HG03280 (cell line): ENCODE results near the gene TRIM72.
"Not testable (repeated sequence)": the region's sequence is repeated elsewhere in the genome, so short reads cannot be mapped to it uniquely, and the experiment has no call there.

ENCODE experiments used
- ATAC-seq: cut with Tn5 transposase; IDR thresholded peaks from one replicate; pipeline ENCODE4 v1.9.1; 2021; ENCODE audit warnings: mild to moderate bottlenecking, moderate library complexity; ENCODE audit not compliant: unreplicated experiment

Gene TRIM72

DNA sequence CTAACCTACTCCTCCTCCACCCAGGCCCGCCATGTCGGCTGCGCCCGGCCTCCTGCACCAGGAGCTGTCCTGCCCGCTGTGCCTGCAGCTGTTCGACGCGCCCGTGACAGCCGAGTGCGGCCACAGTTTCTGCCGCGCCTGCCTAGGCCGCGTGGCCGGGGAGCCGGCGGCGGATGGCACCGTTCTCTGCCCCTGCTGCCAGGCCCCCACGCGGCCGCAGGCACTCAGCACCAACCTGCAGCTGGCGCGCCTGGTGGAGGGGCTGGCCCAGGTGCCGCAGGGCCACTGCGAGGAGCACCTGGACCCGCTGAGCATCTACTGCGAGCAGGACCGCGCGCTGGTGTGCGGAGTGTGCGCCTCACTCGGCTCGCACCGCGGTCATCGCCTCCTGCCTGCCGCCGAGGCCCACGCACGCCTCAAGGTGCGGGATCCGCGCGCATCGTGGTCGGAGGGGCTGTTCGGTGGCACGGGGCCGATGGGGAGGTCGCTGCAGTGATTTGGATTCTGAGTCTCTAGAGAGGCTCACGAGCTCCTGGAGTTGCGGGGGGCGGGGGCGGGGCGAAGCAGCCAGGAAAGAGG is 878 bp downstream of the TRIM72 start:
- no peak for ATAC-seq

DNA sequence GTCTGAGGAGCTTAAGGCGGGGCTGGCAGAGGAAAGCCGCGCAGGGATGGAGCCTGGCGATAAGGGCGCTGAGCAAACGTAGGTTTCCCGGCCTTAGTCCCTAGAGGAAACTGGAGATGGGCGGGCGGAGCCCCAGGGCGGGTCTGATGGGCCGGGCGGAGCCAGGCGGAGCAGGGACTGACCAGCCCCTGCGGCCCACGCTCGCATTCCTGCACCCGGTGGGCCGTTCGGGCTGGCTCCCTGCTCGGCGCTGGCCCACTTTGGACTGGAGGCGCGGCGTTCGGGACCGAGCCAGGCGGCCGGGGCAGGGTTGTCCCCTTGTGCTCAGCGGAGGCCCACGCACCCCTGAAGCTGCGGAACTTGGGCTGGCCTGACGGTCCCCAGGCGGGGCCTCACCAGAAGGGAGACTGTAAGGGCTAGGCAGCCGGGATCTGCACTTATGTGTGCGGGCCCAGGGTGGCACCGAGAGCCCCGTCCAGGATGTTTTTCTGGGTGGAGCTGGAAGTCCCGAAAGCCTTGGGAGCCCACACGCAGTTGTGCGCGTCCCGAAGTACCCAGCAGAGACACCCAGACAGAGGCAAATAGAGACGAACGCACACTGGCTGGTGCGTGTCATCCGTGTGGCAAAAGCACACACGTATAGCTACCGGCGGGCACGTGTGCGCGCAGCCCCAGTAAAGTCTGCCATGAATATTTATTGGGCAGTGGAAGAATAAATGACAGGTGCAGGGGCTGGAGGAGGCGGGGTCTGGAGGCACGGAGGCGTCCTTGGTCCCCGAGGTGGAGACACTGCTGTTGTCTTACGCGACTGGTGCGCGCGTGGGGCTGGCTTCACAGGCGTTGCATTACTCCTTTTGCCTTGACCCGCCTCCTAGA is 1.6 kb downstream of the TRIM72 start:
- no peak for ATAC-seq

GRCh38 chr16:31216422-31217135 is 2.7 kb downstream of the TRIM72 start, which contains the start of gene PYDC1:
TSS of gene PYDC1 (minus strand) at chr16:31217135. CDS start at chr16:31217028, 107 bp downstream.
- ATAC-seq, result no peak

- no peak for ATAC-seq
Observed at GRCh38 chr16:31217136-31217530, 3.2 kb downstream of the TRIM72 start.

DNA sequence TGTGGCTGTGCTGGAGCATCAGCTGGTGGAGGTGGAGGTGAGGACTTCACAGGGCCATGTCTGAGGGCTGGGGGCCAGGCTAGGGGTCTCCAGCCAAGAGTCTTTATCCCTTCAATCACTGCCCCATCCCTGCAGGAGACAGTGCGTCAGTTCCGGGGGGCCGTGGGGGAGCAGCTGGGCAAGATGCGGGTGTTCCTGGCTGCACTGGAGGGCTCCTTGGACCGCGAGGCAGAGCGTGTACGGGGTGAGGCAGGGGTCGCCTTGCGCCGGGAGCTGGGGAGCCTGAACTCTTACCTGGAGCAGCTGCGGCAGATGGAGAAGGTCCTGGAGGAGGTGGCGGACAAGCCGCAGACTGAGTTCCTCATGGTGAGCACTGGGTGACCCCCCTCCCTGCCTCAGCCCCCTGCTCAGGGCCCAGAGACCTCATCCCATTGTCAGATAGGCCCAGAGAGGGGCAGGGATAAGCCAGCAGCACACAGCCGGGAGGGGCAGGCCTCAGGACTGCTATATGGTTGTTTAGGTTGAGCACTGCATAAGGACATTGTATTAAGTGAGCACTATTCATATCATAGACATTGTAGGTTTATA is 5.3 kb downstream of the TRIM72 start:
- no peak for ATAC-seq

GRCh38 chr16:31221357-31222160 is 7.6 kb downstream of the TRIM72 start:
- no peak for ATAC-seq

DNA sequence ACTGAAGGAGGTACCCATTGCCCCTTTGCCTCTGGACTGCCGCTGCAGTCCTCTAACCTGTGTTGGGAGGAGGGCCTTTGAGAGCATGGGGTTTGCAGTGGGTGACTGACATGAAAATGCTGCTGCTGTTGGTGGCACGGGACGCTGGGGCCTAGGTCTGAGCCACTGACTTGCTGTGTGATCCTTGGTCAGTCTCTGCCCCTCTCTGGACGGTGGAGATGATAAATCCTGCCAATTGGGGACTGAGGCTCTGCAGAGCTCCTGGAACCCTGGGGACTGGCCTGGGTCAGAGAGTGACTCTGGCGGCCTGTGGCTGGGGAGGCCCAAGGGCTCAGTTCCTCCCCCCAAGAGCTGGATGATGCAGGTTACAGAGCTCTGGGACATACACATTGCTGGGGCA is 9.1 kb downstream of the TRIM72 start:
- ATAC-seq, result no peak

GRCh38 chr16:31224092-31224955 is 10.4 kb downstream of the TRIM72 start:
- ATAC-seq, result no peak

DNA sequence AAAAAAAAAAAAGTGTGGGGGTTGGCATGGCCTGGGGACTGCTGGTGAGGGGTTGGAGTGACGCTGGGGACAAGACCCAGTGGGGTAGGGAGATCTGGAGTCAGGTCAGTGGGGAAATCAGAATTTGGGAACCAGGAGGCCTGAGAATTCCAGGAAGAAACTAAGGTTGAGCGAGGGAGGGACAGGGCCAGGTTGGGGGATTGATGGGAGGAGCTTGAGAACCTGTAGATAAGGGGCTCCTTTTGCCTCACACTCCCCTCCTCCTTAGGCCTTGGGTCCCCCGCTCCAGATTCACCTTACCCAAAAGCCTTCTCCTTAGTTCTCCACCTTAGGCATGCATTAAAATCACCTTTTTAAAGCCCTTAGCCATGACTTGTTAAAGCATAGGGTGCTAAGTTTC is 11.3 kb downstream of the TRIM72 start:
- no peak for ATAC-seq

GRCh38 chr16:31228206-31228605 is 14.3 kb downstream of the TRIM72 start:
- ATAC-seq, result no peak

DNA sequence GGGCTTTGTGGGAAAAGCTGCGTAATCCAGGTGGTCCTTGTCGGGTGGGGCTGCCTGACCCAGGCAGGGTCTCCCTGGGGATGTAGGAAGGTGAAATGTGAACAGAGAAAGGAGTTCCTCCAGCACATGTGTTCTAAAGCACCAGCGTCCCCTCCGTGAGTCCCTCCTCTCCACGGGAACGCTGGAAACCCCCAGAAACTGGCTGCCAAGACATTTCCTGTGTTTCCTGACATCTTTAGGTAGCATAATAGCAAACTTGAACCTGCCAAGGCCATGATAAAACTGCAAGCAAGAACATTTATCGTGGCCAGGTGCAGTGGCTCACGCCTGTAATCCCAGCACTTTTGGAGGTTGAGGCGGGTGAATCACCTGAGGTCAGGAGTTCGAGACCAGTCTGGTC is 15.6 kb downstream of the TRIM72 start:
- no peak for ATAC-seq

GRCh38 chr16:31238041-31238440 is 24.1 kb downstream of the TRIM72 start:
- ATAC-seq, result no peak

- no peak for ATAC-seq
Observed at GRCh38 chr16:31242206-31242605, 28.3 kb downstream of the TRIM72 start.

DNA sequence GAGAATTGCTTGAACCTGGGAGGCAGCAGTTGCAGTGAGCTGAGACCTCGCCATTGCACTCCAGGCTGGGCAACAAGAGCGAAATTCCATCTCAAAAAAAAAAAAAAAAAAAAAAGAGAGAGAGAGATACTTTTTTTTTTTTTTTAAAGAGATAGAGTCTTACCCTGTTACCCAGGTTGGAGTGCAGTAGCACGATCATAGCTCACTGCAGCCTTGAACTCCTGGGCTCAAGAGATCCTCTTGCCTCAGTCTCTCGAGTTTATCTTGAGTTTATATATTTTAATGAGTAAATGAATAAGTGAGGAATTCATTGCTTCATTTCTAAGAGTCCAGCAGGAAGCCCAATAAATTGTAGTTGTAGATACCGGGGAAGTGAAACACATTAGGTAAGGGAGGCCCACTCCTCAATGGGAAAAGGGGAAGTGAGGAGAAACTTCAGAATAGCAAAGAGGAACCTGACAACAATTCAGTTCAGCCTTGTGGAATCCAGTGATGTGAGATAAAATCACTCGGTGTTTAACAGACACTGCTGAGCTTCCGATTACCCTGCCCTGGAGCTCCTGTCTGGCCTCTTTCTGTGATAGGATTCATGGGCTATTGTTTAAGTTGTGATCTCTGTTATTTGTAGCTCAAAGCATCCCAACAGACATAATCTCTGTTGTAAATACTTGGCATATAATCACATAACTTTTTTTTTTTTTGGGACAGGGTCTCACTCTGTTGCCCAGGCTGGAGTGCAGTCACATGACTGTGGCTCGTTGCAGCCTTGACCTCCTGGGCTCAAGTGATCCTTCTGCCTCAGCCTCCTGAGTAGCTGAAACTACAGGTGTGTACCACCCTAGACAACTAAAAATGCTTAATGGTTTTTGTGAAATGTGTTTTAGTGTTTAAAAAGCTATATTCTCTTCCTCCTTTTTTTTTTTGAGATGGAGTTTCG is 30.1 kb downstream of the TRIM72 start:
- ATAC-seq, result no peak

DNA sequence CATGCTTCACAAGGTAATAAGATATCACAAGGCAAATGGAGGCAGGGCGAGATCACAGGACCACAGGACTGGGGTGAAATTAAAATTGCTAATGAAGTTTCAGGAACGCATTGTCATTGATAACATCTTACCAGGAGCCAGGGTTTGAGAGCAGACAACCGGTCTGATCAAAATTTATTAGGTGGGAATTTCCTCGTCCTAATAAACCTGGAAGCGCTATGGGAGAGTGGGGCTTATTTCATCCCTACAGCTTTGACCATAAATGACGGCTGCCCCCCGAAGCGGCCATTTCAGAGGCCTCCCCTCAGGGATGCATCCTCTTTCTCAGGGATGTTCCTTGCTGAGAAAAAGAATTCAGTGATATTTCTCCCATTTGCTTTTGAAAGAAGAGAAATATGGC is 31.7 kb downstream of the TRIM72 start:
- not testable (repeated sequence) for ATAC-seq

DNA sequence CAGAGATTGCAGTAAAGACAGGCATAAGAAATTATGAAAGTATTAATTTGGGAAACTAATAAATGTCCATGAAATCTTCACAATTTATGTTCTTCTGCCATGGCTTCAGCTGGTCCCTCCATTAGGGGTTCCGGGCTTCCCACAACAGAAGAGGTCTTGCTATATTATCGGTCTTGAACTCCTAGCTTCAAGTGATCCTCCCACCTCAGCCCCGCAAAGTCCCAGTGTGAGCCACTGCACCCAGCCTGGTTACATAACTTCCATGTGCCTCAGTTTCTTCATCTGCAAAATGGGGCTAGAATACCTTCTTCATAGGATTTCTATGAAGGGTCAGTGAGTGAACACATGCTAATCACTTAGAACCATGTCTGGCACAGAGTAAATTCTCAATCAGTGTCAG is 32.4 kb downstream of the TRIM72 start:
- no peak for ATAC-seq

DNA sequence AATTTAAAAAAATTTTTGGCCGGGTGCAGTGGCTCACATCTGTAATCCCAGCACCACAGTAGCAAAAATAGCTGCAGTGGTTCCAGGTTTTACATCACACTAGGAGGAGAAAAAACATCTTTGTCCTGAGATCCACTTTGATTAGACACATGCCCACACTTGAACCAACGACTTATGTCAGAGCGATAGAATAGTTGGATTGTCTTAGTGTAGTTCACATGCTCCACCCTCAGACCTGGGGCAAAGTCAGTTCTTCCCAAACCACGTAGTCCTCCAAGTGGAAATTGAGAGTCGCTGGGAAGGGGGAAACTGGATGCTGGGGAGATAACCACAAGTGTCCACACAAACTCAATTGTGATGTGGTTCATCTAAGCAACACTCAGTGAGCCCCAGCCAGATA is 34.4 kb downstream of the TRIM72 start:
- no peak for ATAC-seq

DNA sequence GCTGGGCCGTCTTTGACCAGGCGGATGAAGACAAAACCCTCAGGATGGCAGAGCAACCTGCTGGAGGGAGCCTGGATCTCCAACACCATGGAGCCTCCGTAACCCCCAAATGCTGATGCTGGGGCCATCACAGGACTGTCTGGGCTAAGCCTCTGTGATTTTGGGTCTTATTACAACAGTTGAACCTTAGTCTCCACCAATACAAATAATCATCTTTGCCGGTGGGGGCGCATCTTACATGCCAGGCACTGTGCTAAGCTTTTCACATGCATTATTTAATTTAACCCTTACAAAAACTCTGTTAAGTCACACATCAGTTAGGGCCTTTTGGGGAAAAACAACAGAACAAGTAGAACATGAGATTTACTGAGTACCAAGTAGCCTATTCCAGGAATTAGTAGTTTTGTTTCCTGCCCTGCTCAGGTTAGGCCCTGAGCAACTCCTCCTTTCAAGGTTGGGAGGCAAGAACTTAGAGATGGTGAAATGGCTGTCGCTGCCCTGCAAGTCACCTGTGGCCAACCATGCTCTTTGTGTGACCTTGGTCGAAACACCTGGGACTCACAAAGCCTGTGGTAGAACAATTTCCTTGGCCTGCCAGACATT is 37.0 kb downstream of the TRIM72 start:
- ATAC-seq, result no peak
